ENCODE data around the gene EIF4E3.

DNA sequence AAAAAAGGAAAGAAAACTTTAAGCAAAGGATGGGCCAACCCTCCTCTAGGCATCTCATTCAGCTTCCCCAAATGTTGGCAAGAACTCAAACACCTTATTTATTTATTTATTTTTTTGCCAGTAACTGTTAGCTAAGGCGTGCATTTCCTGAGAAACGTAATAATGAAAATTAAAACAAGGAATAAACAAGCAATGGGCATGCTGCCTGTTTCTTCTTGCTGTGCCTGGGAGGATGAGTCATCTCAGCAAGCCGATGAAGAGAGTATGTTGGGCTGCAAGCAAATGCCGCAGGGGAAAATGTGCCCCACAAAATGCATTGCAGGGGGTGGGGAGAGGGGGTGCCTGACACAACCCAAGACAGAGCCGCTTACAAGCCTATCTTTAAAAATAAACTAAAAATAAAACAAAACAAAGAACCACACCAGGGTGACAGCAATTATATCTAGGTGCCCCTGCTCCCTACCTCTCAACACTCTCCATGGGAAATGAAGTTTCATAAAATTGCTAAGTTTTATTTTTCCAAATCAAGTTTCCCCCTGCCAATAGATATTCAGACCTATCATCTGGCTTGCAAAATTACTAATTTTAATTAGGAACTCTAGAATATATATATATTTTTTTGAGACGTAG is 40.3 kb downstream of the EIF4E3 start:
- TF ChIP-seq, protein P1, sequence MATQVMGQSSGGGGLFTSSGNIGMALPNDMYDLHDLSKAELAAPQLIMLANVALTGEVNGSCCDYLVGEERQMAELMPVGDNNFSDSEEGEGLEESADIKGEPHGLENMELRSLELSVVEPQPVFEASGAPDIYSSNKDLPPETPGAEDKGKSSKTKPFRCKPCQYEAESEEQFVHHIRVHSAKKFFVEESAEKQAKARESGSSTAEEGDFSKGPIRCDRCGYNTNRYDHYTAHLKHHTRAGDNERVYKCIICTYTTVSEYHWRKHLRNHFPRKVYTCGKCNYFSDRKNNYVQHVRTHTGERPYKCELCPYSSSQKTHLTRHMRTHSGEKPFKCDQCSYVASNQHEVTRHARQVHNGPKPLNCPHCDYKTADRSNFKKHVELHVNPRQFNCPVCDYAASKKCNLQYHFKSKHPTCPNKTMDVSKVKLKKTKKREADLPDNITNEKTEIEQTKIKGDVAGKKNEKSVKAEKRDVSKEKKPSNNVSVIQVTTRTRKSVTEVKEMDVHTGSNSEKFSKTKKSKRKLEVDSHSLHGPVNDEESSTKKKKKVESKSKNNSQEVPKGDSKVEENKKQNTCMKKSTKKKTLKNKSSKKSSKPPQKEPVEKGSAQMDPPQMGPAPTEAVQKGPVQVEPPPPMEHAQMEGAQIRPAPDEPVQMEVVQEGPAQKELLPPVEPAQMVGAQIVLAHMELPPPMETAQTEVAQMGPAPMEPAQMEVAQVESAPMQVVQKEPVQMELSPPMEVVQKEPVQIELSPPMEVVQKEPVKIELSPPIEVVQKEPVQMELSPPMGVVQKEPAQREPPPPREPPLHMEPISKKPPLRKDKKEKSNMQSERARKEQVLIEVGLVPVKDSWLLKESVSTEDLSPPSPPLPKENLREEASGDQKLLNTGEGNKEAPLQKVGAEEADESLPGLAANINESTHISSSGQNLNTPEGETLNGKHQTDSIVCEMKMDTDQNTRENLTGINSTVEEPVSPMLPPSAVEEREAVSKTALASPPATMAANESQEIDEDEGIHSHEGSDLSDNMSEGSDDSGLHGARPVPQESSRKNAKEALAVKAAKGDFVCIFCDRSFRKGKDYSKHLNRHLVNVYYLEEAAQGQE (IDR thresholded peaks at IDR 0.05; ENCODE audit: low read depth, low read length) = no peak
- no peak for TF ChIP-seq DPF2 (IDR thresholded peaks at IDR 0.05)
- TF ChIP-seq, protein P2, sequence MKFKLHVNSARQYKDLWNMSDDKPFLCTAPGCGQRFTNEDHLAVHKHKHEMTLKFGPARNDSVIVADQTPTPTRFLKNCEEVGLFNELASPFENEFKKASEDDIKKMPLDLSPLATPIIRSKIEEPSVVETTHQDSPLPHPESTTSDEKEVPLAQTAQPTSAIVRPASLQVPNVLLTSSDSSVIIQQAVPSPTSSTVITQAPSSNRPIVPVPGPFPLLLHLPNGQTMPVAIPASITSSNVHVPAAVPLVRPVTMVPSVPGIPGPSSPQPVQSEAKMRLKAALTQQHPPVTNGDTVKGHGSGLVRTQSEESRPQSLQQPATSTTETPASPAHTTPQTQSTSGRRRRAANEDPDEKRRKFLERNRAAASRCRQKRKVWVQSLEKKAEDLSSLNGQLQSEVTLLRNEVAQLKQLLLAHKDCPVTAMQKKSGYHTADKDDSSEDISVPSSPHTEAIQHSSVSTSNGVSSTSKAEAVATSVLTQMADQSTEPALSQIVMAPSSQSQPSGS (IDR thresholded peaks at IDR 0.05; ENCODE audit: low read length) = no peak
- TF ChIP-seq SMC3 (IDR thresholded peaks at IDR 0.05; ENCODE audit: borderline replicate concordance, low read length) = no peak
- TF ChIP-seq MTA3 (IDR thresholded peaks at IDR 0.05; ENCODE audit: borderline replicate concordance, low read length) = no peak

All from GM12878 (cell line).